Right atrium auricular region (tissue), 2 donors: Measurements from ENCODE around the gene LSM2. TPM values are rescaled to one million over a fixed set of nuclear protein-coding genes. Genes with fewer than 3 reads are reported as not detected.

Experiments used
- DNase-seq: peaks from one replicate; pipeline ENCODE4 v3.0.0-alpha.2; 2019; ENCODE audit warnings: low spot score
- H3K27ac ChIP-seq, 2 donors: fragments of 200-600 bp; sonication (generic); 1 replicate in 1 of 2; 2 replicates in 1 of 2; pipeline ENCODE4 v1.5.1; 2016 to 2019
- H3K27me3 ChIP-seq, 2 donors: fragments of 200-600 bp; sonication (generic); one replicate each; pipeline versions ENCODE4 v1.5.1 to v1.6.0; 2017 to 2019
- H3K36me3 ChIP-seq: fragments of 200-600 bp; sonication (generic); one replicate; pipeline ENCODE4 v1.5.1; 2016
- H3K4me1 ChIP-seq, 2 donors: fragments of 200-600 bp; sonication (generic); one replicate each; pipeline versions ENCODE4 v1.5.1 to v1.6.0; 2017 to 2019
- H3K4me3 ChIP-seq, 2 donors: fragments of 200-600 bp; sonication (generic); 1 replicate in 1 of 2; 2 replicates in 1 of 2; pipeline ENCODE4 v1.5.1; 2017 to 2019; ENCODE audit warnings: mild to moderate bottlenecking in 1 of 2, moderate library complexity in 1 of 2
- H3K9me3 ChIP-seq, 2 donors: fragments of 200-600 bp; sonication (generic); one replicate each; pipeline ENCODE4 v1.5.1; 2019
- CTCF ChIP-seq, 2 donors: fragments of 200-600 bp; sonication (generic); IDR thresholded peaks; one replicate each; pipeline ENCODE4 v1.5.1; 2019; ENCODE audit warnings: antibody characterized with exemption in 2 of 2
- total RNA-seq, 2 donors: library from RNA; depleted of rRNA; stranded (reverse); fragments of >200 nt; gene quantifications; one replicate each; pipeline ENCODE4 v1.1.0, GENCODE V29; 2016

Gene LSM2
- total RNA-seq, 2 donors from 2014 or later, result 28.8 to 32.0 TPM

DNA sequence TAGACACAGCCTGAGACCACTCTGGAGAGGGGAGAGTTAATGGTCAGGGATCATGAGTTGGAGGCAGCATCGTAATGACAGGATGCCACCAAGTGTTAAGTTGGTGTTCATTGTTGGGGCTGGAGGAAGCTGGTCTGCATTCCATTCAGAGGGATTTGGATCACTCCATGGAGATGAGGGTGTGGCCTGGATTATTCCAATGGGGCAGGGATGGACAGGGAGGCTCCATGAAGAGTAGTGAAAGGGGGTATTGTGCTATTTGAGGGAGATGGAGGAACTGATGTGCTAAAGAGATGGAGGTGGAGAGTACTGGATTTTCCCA is 43.2 kb downstream of the LSM2 start:
- Histone ChIP-seq H3K4me1 (peaks cover 0 to 4% of the 10 kb centered on the region in 2 donors), H3K27ac (no peak overlapping the region), H3K27me3 (no peaks in the 10 kb centered on the region), H3K36me3 (no peaks in the 10 kb centered on the region), H3K4me3 (no peak overlapping the region), H3K9me3 (no peaks in the 10 kb centered on the region)
- no peak for TF ChIP-seq CTCF (IDR thresholded peaks at IDR 0.05)
- DNase-seq, result no peak

- Histone ChIP-seq H3K27ac (no peak overlapping the region), H3K4me1 (peaks cover 0 to 4% of the 10 kb centered on the region in 2 donors), H3K4me3 (no peak overlapping the region), H3K36me3 (no peaks in the 10 kb centered on the region), H3K27me3 (no peaks in the 10 kb centered on the region), H3K9me3 (no peaks in the 10 kb centered on the region)
- TF ChIP-seq CTCF (IDR thresholded peaks at IDR 0.05), result no peak
- DNase-seq, result no peak
These were observed 43.7 kb downstream of the LSM2 start for GRCh38 chr6:31762878-31763618.

GRCh38 chr6:31762356-31762755 is 44.4 kb downstream of the LSM2 start, which contains the start of gene SAPCD1:
Gene SAPCD1 (plus strand): TSS chr6:31762656. CDS start chr6:31763055, 399 bp downstream.
- no peaks in the 10 kb centered on the region for H3K9me3 ChIP-seq
- peaks cover 0 to 4% of the 10 kb centered on the region in 2 donors for H3K4me1 ChIP-seq
- H3K27ac ChIP-seq, result no peak within 1 kb of the TSS
- no peak for DNase-seq
- no peak for TF ChIP-seq CTCF (IDR thresholded peaks at IDR 0.05)
- H3K4me3 ChIP-seq, result no peak within 1 kb of the TSS
- no peaks in the 10 kb centered on the region for H3K27me3 ChIP-seq
- H3K36me3 ChIP-seq, result no peaks in the 10 kb centered on the region

GRCh38 chr6:31761343-31761742 is 45.4 kb downstream of the LSM2 start:
- no peak for TF ChIP-seq CTCF (IDR thresholded peaks at IDR 0.05)
- no peak overlapping the region for H3K27ac ChIP-seq
- H3K27me3 ChIP-seq, result no peaks in the 10 kb centered on the region
- H3K36me3 ChIP-seq, result no peaks in the 10 kb centered on the region
- no peak overlapping the region for H3K4me3 ChIP-seq
- DNase-seq, result no peak
- H3K4me1 ChIP-seq, result peaks cover 0 to 4% of the 10 kb centered on the region in 2 donors
- H3K9me3 ChIP-seq, result no peaks in the 10 kb centered on the region

GRCh38 chr6:31760790-31761189 is 46.0 kb downstream of the LSM2 start:
- no peaks in the 10 kb centered on the region for H3K9me3 ChIP-seq
- H3K27ac ChIP-seq, result no peak overlapping the region
- H3K4me1 ChIP-seq, result peaks cover 0 to under 1% of the 10 kb centered on the region in 2 donors
- no peak overlapping the region for H3K4me3 ChIP-seq
- no peaks in the 10 kb centered on the region for H3K36me3 ChIP-seq
- no peak for DNase-seq
- no peak for TF ChIP-seq CTCF (IDR thresholded peaks at IDR 0.05)
- H3K27me3 ChIP-seq, result no peaks in the 10 kb centered on the region

GRCh38 chr6:31758281-31758680 is 48.5 kb downstream of the LSM2 start:
- no peaks in the 10 kb centered on the region for H3K27me3 ChIP-seq
- H3K27ac ChIP-seq, result no peak overlapping the region
- no peaks in the 10 kb centered on the region for H3K9me3 ChIP-seq
- H3K36me3 ChIP-seq, result no peaks in the 10 kb centered on the region
- no peak overlapping the region for H3K4me3 ChIP-seq
- H3K4me1 ChIP-seq, result no peaks in the 10 kb centered on the region
- TF ChIP-seq CTCF (IDR thresholded peaks at IDR 0.05), result no peak
- DNase-seq, result no peak
